ENCODE measurements around the gene LY9. TPM values are rescaled to one million over a fixed set of nuclear protein-coding genes. Genes with fewer than 3 reads are reported as not detected.

Gene LY9
- polyA plus RNA-seq, 1 of the 3 experiments (the other 2 are of a cell fraction), result not detected

DNA sequence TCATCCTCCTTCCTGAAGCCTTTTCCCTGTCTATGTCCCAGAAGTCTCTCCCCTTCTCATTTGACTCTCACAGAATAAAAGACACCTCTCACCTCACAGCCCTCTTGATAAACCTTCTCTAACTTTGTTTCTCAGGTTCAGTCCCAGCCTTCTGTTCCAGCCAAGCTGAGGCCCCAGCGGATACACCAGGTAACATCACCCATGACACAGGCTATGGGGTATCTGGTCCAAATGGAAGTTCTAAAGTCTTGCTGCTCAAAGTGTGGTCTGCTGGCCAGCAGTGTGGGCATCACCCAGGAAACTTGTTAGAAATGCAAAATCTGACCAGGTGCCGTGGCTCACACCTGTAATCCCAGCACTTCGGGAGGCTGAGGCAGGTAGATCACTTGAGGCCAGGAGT lies 23.2 kb downstream of the LY9 start:
- 4% methylated on average over 3 of the region's 3 CpGs for WGBS (ENCODE audit: low lambda C conversion rate)
- ChIA-PET CTCF (no interaction called here), POLR2A (no interaction called here)
- H3K9me2 ChIP-seq, result no peaks in the 10 kb centered on the region
- H3K4me2 ChIP-seq, result no peak overlapping the region
- no peak overlapping the region for H3K27ac ChIP-seq (ENCODE audit: low read depth in 2 of 2, low read length in 1 of 2)
- no peaks in the 10 kb centered on the region for H3K4me1 ChIP-seq (ENCODE audit: control insufficient read depth in 1 of 2, insufficient read depth in 2 of 2, low read depth in 1 of 2, low read length in 1 of 2)
- no peak overlapping the region for H2AFZ ChIP-seq (ENCODE audit: low read depth)
- H3K27me3 ChIP-seq (ENCODE audit: insufficient read depth), result peaks cover 33% of the 10 kb centered on the region; the same call in 1 of the 2 replicates
- H3K4me3 ChIP-seq (ENCODE audit: low read depth in 2 of 2, low read length in 1 of 2), result no peak overlapping the region
- H3K79me2 ChIP-seq (ENCODE audit: insufficient read depth), result no peaks in the 10 kb centered on the region
- H3K36me3 ChIP-seq (replicated peaks in 1 of 2; ENCODE audit: control insufficient read depth in 1 of 2, insufficient read depth in 2 of 2, low read length in 1 of 2), result no peaks in the 10 kb centered on the region
- no peaks in the 10 kb centered on the region for H3F3A ChIP-seq (replicated peaks; ENCODE audit: insufficient read depth)
- TF ChIP-seq NFIC (IDR thresholded peaks at IDR 0.05; ENCODE audit: borderline replicate concordance) (no peak), SMC3 (IDR thresholded peaks at IDR 0.05; ENCODE audit: low read depth, low read length) (no peak), CHD2 (IDR thresholded peaks at IDR 0.05; ENCODE audit: low read length, partially characterized antibody) (no peak), RAD21 (IDR thresholded peaks at IDR 0.05; ENCODE audit: low read length) (no peak), TCF12 (IDR thresholded peaks at IDR 0.05) (no peak), FOSL2 (IDR thresholded peaks at IDR 0.05; ENCODE audit: borderline replicate concordance, low read depth) (no peak), RFX5 (IDR thresholded peaks at IDR 0.05; ENCODE audit: low read length) (no peak), POLR2AphosphoS5 (IDR thresholded peaks at IDR 0.05; ENCODE audit: low read depth, low read length) (no peak), MXI1 (IDR thresholded peaks at IDR 0.05; ENCODE audit: low read depth, low read length) (no peak), TEAD4 (IDR thresholded peaks at IDR 0.05; ENCODE audit: borderline replicate concordance, insufficient read depth) (no peak), EP300 (IDR thresholded peaks at IDR 0.05; ENCODE audit: borderline replicate concordance in 1 of 2, low read depth in 1 of 2, low read length in 1 of 2) (no peak), EZH2phosphoT487 (IDR thresholded peaks at IDR 0.05; ENCODE audit: borderline replicate concordance, low read depth) (no peak), GATA2 (CRISPR knock-in tag; IDR thresholded peaks at IDR 0.05) (no peak), GABPA (IDR thresholded peaks at IDR 0.05; ENCODE audit: low read depth) (no peak)
- TF ChIP-seq, protein P1, sequence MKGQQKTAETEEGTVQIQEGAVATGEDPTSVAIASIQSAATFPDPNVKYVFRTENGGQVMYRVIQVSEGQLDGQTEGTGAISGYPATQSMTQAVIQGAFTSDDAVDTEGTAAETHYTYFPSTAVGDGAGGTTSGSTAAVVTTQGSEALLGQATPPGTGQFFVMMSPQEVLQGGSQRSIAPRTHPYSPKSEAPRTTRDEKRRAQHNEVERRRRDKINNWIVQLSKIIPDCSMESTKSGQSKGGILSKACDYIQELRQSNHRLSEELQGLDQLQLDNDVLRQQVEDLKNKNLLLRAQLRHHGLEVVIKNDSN (IDR thresholded peaks at IDR 0.05; ENCODE audit: borderline replicate concordance, low read depth), result no peak
- TF ChIP-seq, protein P2, sequence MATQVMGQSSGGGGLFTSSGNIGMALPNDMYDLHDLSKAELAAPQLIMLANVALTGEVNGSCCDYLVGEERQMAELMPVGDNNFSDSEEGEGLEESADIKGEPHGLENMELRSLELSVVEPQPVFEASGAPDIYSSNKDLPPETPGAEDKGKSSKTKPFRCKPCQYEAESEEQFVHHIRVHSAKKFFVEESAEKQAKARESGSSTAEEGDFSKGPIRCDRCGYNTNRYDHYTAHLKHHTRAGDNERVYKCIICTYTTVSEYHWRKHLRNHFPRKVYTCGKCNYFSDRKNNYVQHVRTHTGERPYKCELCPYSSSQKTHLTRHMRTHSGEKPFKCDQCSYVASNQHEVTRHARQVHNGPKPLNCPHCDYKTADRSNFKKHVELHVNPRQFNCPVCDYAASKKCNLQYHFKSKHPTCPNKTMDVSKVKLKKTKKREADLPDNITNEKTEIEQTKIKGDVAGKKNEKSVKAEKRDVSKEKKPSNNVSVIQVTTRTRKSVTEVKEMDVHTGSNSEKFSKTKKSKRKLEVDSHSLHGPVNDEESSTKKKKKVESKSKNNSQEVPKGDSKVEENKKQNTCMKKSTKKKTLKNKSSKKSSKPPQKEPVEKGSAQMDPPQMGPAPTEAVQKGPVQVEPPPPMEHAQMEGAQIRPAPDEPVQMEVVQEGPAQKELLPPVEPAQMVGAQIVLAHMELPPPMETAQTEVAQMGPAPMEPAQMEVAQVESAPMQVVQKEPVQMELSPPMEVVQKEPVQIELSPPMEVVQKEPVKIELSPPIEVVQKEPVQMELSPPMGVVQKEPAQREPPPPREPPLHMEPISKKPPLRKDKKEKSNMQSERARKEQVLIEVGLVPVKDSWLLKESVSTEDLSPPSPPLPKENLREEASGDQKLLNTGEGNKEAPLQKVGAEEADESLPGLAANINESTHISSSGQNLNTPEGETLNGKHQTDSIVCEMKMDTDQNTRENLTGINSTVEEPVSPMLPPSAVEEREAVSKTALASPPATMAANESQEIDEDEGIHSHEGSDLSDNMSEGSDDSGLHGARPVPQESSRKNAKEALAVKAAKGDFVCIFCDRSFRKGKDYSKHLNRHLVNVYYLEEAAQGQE (IDR thresholded peaks at IDR 0.05; ENCODE audit: low read depth, low read length), result no peak
- TF ChIP-seq, protein P3, sequence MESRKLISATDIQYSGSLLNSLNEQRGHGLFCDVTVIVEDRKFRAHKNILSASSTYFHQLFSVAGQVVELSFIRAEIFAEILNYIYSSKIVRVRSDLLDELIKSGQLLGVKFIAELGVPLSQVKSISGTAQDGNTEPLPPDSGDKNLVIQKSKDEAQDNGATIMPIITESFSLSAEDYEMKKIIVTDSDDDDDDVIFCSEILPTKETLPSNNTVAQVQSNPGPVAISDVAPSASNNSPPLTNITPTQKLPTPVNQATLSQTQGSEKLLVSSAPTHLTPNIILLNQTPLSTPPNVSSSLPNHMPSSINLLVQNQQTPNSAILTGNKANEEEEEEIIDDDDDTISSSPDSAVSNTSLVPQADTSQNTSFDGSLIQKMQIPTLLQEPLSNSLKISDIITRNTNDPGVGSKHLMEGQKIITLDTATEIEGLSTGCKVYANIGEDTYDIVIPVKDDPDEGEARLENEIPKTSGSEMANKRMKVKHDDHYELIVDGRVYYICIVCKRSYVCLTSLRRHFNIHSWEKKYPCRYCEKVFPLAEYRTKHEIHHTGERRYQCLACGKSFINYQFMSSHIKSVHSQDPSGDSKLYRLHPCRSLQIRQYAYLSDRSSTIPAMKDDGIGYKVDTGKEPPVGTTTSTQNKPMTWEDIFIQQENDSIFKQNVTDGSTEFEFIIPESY (IDR thresholded peaks at IDR 0.05; ENCODE audit: borderline replicate concordance, low read depth), result no peak
- TF ChIP-seq, protein P4, sequence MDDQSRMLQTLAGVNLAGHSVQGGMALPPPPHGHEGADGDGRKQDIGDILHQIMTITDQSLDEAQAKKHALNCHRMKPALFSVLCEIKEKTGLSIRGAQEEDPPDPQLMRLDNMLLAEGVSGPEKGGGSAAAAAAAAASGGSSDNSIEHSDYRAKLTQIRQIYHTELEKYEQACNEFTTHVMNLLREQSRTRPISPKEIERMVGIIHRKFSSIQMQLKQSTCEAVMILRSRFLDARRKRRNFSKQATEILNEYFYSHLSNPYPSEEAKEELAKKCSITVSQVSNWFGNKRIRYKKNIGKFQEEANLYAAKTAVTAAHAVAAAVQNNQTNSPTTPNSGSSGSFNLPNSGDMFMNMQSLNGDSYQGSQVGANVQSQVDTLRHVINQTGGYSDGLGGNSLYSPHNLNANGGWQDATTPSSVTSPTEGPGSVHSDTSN (IDR thresholded peaks at IDR 0.05), result no peak
- no peak for DNase-seq
- no peak overlapping the region for H3K9ac ChIP-seq
- H3K9me3 ChIP-seq, result no peaks in the 10 kb centered on the region
- H4K20me1 ChIP-seq (ENCODE audit: insufficient read depth), result no peaks in the 10 kb centered on the region

Data from SK-N-SH (cell line).